ENCODE measurements around the gene BANK1.

The BANK1 gene

GRCh38 chr4:101858641-101859040, 68.1 kb downstream of the BANK1 start:
- no peak for DNase-seq (ENCODE audit: low spot score)
- in situ Hi-C loops (cut with MboI; ENCODE audit: low sequenced_read_pairs, unreplicated experiment) = no loop called here
- no peak for TF ChIP-seq CTCF (IDR thresholded peaks at IDR 0.05; ENCODE audit: borderline replicate concordance, control extremely low read depth, extremely low read depth, insufficient read depth, missing control alignments)

- in situ Hi-C loops (cut with MboI; ENCODE audit: low sequenced_read_pairs, unreplicated experiment) = no loop called here
- DNase-seq (ENCODE audit: low spot score) = no peak
- TF ChIP-seq CTCF (IDR thresholded peaks at IDR 0.05; ENCODE audit: borderline replicate concordance, control extremely low read depth, extremely low read depth, insufficient read depth, missing control alignments) = no peak
These were observed 72.1 kb downstream of the BANK1 start for GRCh38 chr4:101862595-101862994.

GRCh38 chr4:101864660-101865059, 74.1 kb downstream of the BANK1 start:
- TF ChIP-seq CTCF (IDR thresholded peaks at IDR 0.05; ENCODE audit: borderline replicate concordance, control extremely low read depth, extremely low read depth, insufficient read depth, missing control alignments) = no peak
- DNase-seq (ENCODE audit: low spot score) = no peak
- in situ Hi-C loops (cut with MboI; ENCODE audit: low sequenced_read_pairs, unreplicated experiment) = no loop called here

- TF ChIP-seq CTCF (IDR thresholded peaks at IDR 0.05; ENCODE audit: borderline replicate concordance, control extremely low read depth, extremely low read depth, insufficient read depth, missing control alignments) = no peak
- DNase-seq (ENCODE audit: low spot score) = no peak
- in situ Hi-C loops (cut with MboI; ENCODE audit: low sequenced_read_pairs, unreplicated experiment) = no loop called here
These were observed 75.1 kb downstream of the BANK1 start for GRCh38 chr4:101865501-101866062.

GRCh38 chr4:101870874-101871273, 80.3 kb downstream of the BANK1 start:
- no peak for TF ChIP-seq CTCF (IDR thresholded peaks at IDR 0.05; ENCODE audit: borderline replicate concordance, control extremely low read depth, extremely low read depth, insufficient read depth, missing control alignments)
- in situ Hi-C loops (cut with MboI; ENCODE audit: low sequenced_read_pairs, unreplicated experiment) = no loop called here
- DNase-seq (ENCODE audit: low spot score) = no peak

- no peak for TF ChIP-seq CTCF (IDR thresholded peaks at IDR 0.05; ENCODE audit: borderline replicate concordance, control extremely low read depth, extremely low read depth, insufficient read depth, missing control alignments)
- in situ Hi-C loops (cut with MboI; ENCODE audit: low sequenced_read_pairs, unreplicated experiment) = no loop called here
- no peak for DNase-seq (ENCODE audit: low spot score)
These were observed 81.6 kb downstream of the BANK1 start for GRCh38 chr4:101871962-101872676.
